COLO668 (cell line): ENCODE data around the gene MPHOSPH8.
"Not testable (repeated sequence)": the region's sequence is repeated elsewhere in the genome, so short reads cannot be mapped to it uniquely, and the experiment has no call there.

Experiments
- DNase-seq: peaks from one replicate; lab custom pipeline; 2025; ENCODE audit not compliant: unreplicated experiment; lab: John Stamatoyannopoulos, UW

Gene MPHOSPH8

DNA sequence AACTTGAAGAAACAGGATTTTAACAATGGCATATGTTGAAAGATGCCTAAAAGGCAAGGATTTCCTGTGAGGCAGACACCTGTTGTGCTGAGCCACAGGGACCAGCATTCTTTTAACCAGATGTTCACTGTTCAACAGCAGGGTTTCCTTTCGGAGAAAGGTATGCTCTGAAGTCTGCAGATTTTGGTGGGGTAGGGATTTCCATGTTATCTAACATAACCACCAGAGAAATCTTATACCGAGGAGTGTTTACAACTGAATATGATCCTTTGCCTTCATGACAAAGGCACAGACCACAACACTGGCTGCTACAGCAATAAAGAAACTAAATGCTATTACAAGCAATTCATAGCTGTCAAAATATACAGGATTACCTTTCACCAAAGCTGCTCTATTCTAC, 48.1 kb downstream of the MPHOSPH8 start:
- DNase-seq, result no peak

DNA sequence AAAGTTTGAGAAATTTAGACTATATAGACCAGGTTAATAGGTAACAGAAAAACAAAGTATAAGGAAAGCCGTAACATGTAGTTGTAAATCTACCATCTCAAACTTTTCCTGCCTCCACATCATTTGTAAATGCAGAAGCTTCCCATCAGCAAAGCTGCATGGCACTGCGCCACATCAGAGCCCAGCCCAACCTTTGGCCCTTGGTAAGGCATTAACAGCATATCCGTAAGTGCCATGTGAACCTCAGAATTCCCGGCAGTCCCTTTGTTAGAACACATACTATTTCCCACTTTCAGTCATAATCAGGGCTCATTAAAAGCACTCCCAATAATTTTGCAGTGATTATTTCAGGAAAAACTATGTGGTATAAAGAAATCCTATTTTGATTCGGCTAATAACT, 51.6 kb downstream of the MPHOSPH8 start:
- DNase-seq, result no peak

DNA sequence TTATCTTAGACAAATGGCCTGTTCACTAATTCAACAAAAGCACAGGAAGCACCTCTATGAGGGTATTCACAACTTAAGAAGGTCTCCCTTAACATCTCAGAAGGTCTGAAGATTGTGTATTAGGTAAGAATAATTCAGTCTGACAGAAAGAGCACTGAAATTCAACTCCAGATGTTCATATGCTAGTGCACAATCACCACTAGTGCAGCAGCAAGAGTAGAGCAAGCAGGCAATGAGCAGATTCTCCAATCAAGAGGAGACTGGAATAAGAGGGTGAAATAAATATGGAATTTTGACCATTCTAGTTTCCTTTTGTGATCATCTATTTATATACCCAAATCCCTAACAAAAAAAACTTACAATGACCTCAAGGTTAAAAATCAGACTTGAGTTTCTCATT, 52.0 kb downstream of the MPHOSPH8 start:
- no peak for DNase-seq

DNA sequence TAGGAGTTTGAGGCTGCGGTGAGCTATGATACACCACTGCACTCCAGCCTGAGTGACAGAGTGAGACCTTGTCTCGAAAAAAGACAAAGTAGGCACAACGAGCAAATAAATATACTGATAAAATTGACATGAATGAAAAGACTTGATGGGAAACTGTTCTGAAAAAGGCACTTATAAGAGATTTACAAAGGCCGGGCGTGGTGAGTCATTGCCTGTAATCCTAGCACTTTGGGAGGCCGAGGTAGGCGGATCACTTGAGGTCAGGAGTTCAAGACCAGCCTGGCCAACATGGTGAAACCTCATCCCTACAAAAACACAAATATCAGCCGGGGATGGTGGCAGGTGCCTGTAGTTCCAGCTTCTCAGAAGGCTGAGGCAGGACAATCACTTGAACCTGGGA, 58.0 kb downstream of the MPHOSPH8 start:
- DNase-seq, result not testable (repeated sequence)

DNA sequence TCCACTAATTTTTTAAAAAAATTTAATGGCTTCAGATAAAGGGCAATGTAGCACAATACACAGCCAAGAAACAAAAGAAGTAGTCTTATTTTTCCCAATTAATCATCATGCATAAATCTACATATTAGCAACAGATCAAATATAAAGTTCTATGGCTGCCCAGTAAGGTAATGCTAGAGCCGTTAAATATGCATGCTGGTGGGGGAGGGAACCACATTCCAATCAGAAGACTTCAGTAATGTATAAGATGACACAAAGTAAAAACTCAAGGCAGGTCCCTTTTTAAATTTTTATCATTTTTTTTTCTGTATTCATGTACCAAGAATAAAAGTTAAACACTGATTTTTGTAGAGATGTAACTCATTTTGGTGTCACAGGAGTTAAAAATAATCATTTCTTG, 62.0 kb downstream of the MPHOSPH8 start:
- no peak for DNase-seq

DNA sequence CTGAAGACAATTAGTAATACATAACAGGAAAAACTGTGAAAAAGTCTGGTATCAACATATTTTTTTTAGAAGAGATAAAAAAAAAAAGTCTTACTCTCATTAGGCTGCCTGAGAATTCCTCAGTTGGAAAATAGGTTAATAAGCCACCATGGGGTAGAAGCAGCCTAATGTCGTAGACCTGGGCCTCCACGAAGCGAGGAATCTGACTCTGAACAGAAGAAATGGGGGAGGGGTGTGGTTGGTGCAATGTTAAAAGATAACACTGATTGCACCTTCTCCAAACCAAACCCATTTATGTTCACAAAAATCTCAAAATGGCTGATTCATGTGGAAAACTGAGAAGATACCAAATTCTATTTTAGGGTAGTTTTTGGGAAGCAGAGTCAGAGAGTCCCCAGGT, 62.4 kb downstream of the MPHOSPH8 start:
- no peak for DNase-seq

DNA sequence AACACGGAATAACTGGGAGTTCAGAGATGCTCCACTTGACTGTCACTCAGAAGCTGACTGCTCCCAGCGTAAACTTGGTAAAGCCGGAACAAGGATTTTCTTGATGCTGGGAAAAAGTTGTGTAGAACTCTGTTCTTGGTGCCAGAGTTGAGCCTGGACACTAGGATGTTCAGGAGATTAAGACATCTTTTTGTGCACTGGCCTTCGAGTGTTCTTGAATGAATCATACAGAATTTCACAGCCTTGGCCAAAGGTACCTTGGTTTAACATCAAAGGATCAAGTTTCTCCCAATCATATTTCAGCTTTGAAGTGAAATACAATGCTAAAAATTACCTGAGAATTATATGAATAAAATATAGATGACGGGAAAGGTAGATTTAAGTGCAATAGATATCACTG, 67.5 kb downstream of the MPHOSPH8 start:
- not testable (repeated sequence) for DNase-seq

DNA sequence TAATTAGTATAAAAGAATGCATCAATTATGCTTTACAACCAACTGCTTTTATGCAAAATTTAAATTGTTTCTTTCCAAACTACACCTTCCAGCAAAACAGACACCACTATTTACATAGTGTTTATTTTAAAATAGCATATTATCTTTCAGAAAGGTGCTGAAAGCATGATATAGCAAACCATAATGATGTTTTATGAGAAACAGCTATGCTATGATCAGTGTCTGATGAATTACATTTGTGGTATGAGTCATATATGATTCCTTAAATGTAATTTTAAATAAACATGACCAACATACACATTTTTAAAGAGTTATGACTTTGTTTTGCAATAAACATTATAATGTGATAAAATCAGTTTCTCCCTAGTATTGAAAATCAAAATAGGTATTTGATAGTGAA, 68.2 kb downstream of the MPHOSPH8 start:
- DNase-seq, result not testable (repeated sequence)

DNA sequence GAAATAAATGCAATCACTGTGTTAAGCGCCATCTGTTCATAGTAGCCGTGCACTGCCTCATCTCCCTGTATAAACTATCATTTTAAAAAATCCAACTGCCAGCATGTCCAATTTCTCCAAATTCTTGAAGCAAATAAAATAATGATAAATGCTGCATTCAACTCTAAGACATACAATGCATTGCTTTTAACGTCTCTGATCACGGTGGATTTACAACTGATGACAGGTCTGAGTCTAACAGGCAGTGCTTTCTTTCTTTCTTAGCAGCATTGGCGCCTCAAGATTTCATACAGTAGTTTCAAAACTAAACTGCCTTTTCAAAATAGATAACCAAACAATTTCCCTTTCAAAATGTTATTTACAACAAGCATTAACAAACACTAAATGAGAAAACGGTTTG, 70.8 kb downstream of the MPHOSPH8 start:
- DNase-seq, result not testable (repeated sequence)

DNA sequence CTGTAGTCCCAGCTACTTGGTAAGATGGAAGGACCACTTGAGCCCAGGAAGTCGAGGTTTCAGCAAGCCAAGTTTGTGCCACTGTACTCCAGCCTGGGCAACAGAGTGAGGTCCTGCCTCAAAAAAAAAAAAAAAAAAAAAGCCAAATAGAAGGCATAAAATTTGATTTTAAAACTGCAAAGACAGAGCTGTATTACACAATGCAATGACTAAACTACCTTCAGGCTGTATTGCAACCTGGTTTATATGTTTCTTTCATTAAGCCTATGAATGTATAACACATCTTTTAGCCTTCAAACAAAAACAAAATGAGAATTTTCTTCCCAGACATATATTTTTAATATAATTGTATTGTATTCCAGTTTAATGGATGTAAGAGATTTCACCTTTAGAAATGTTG, 75.6 kb downstream of the MPHOSPH8 start:
- DNase-seq, result not testable (repeated sequence)

DNA sequence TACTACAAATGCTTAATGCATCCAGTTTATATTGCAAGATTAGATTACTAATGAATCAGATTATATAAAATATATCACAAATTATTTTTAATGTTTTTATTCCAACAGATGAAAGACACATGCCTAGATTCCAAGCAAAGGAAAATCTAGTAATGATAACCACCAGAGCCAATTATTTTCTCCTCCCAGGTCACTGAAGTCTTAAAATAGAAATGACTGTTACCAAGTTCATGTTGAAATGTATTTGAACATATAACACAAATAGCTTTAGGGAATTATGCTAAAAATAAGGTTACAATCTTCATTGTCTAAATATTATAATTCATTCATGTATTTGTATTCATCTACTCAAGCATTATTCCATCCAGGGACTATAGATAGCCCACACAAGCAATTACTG, 76.3 kb downstream of the MPHOSPH8 start:
- DNase-seq, result not testable (repeated sequence)

DNA sequence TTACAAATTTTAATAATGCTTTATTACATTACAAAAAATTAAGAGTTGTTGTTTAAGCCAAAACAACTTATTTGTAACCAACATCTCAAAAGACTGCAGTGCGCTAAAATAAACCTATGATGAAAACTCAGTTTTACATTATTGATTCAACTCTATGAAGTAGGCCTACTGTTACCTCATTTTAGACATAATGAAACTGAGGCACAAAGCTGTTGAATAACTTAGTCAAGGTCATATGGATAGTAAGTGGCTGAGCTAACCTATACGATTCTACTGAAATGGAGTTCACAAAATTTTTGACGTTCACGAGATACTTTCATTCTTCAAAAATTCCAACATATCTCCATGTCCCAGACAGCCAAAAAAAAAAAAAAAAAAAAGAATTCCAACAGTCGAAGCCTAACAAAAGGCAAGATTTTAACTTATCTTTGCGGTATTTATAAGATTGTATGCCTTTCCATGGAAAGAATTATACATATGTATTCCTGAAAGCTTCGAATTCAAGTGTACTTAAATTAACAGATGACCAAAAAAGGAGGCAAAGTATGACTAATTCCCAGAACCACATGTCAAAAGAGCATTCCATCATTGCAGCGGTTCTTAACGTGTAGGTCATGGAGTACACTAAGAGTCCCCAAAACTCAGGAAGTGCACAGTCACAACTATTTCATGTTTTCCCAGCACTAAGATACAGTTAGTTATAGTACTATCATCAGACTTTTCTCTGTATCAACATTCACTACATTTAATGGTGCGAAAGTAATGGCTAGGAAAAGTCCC, 79.9 kb downstream of the MPHOSPH8 start:
- DNase-seq, result no peak

DNA sequence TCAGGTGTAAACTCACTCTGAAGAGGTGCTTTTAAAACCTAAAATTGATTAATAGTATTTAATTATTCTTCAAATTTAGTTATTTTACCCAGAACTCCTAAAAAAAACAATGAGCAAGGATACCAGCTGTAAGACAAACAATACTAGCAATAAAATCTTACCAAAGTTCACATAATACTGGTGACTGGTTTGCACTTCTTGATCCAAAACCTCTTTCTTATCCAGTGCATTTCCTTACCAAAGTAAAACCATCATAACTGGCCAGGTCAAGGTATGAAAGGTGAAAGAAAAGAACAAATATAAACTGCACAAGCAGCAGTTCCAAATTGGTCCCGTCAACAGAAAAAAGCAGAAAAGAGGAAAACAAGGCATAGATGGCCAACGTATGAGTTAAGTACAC, 86.6 kb downstream of the MPHOSPH8 start:
- DNase-seq, result no peak
